Stimulated activated CD4-positive, alpha-beta T cell treated with anti-CD3 and anti-CD28 coated beads, Interleukin-1b, Interleukin-23, amount 100 ng/mL, for 4 hours (primary cell): ENCODE data around the gene PIGP.
"Not testable (repeated sequence)": the region's sequence is repeated elsewhere in the genome, so short reads cannot be mapped to it uniquely, and the experiment has no call there.

Experiments
- DNase-seq, 2 donors: peaks; one replicate each; pipeline ENCODE4 v3.0.0-alpha.2; 2020; ENCODE audit warnings: low read depth in 2 of 2

Gene PIGP

GRCh38 chr21:37044643-37045042, 28.2 kb downstream of the PIGP start:
- no peak for DNase-seq

- no peak for DNase-seq
These were observed 29.1 kb downstream of the PIGP start for GRCh38 chr21:37043818-37044217.

GRCh38 chr21:37041706-37042271, 31.1 kb downstream of the PIGP start:
- no peak for DNase-seq

GRCh38 chr21:37040212-37040611, 32.7 kb downstream of the PIGP start:
- no peak for DNase-seq

- DNase-seq: no peak
These were observed 33.3 kb downstream of the PIGP start for GRCh38 chr21:37039411-37040075.

GRCh38 chr21:37036177-37036576, 36.7 kb downstream of the PIGP start:
- no peak for DNase-seq

GRCh38 chr21:37034394-37034793, 38.5 kb downstream of the PIGP start:
- DNase-seq: not testable (repeated sequence)

- no peak for DNase-seq
These were observed 39.9 kb downstream of the PIGP start for GRCh38 chr21:37032877-37033471.

- no peak for DNase-seq
These were observed 40.6 kb downstream of the PIGP start for GRCh38 chr21:37032293-37032692.

- no peak for DNase-seq
These were observed 42.0 kb downstream of the PIGP start for GRCh38 chr21:37030864-37031263.

- DNase-seq: no peak
These were observed 44.3 kb downstream of the PIGP start for GRCh38 chr21:37028570-37028969.

GRCh38 chr21:37026499-37026898, 46.4 kb downstream of the PIGP start:
- no peak for DNase-seq

- DNase-seq: no peak
These were observed 54.8 kb downstream of the PIGP start for GRCh38 chr21:37017951-37018679.
